HEK293 (cell line): ENCODE measurements around the gene GLB1L2.

ENCODE experiments used
- CTCF ChIA-PET: fragments of 350-600 bp; formaldehyde crosslinking; extraction: SDS; loops from one replicate; lab custom pipeline; 2021; ENCODE audit warnings: antibody characterized with exemption; lab: Yijun Ruan, JAX
- POLR2A ChIA-PET: fragments of 300-600 bp; formaldehyde crosslinking; extraction: SDS; loops from one replicate; lab custom pipeline; 2020; ENCODE audit warnings: antibody characterized with exemption, inconsistent platforms; lab: Yijun Ruan, JAX
- H3K27ac ChIP-seq: fragments of 200-500 bp; sonication (Bioruptor generic); 2 replicates; pipeline ENCODE4 v1.5.1; 2014; ENCODE audit warnings: low read depth, low read length, control low read depth, inconsistent platforms; ENCODE audit errors: extremely low read depth
- H3K36me3 ChIP-seq, 2 experiments: fragments of 200-500 bp in 1 of 2; sonication (Bioruptor generic) in 1 of 2; 1 replicate in 1 of 2; 2 replicates in 1 of 2; pipeline ENCODE4 v1.5.1; 2014 to 2017; ENCODE audit warnings: inconsistent platforms in 2 of 2, low read length in 2 of 2; ENCODE audit not compliant: control insufficient read depth in 2 of 2, insufficient read depth in 1 of 2
- H3K4me1 ChIP-seq: fragments of 200-500 bp; sonication (Bioruptor generic); 2 replicates; pipeline ENCODE4 v1.5.1; 2014; ENCODE audit warnings: mild to moderate bottlenecking, low read length, inconsistent platforms; ENCODE audit not compliant: control insufficient read depth, insufficient read depth
- H3K4me3 ChIP-seq: 2 replicates; pipeline ENCODE4 v1.5.1; 2011; ENCODE audit warnings: low read depth, mild to moderate bottlenecking, control low read depth, low read length, moderate library complexity
- H3K9me3 ChIP-seq: fragments of 200-500 bp; sonication (Bioruptor generic); 2 replicates; pipeline ENCODE4 v1.5.1; 2014; ENCODE audit warnings: low read depth, low read length, inconsistent platforms; ENCODE audit not compliant: control insufficient read depth, insufficient read depth
- EGR2 ChIP-seq: fragments of 450-650 bp; formaldehyde crosslinking; IDR thresholded peaks from 2 replicates; pipeline ENCODE4 v1.5.1; 2016; ENCODE audit warnings: low read depth, missing biosample characterization, missing genetic modification characterization
- GLI2 ChIP-seq: fragments of 450-650 bp; formaldehyde crosslinking; IDR thresholded peaks from 2 replicates; pipeline ENCODE4; 2017; ENCODE audit warnings: missing biosample characterization, missing genetic modification characterization, low read depth, borderline replicate concordance
- HOXC10 ChIP-seq: sonication (generic); formaldehyde crosslinking; IDR thresholded peaks from 2 replicates; pipeline ENCODE4 v1.8.1; 2023; ENCODE audit warnings: mild to moderate bottlenecking, missing genetic modification reagents
- KLF1 ChIP-seq: fragments of 450-650 bp; formaldehyde crosslinking; IDR thresholded peaks from 2 replicates; pipeline ENCODE4 v1.5.1; 2016; ENCODE audit warnings: missing biosample characterization, missing genetic modification characterization
- PRDM4 ChIP-seq: fragments of 450-650 bp; formaldehyde crosslinking; IDR thresholded peaks from 2 replicates; pipeline ENCODE4 v1.5.1; 2017; ENCODE audit warnings: missing biosample characterization, missing genetic modification characterization
- RBAK ChIP-seq: fragments of 450-650 bp; formaldehyde crosslinking; IDR thresholded peaks from 2 replicates; pipeline ENCODE4 v1.5.1; 2016; ENCODE audit warnings: missing biosample characterization, missing genetic modification characterization
- YY2 ChIP-seq: fragments of 450-650 bp; formaldehyde crosslinking; IDR thresholded peaks from 2 replicates; pipeline ENCODE4 v1.5.1; 2016; ENCODE audit warnings: missing biosample characterization, missing genetic modification characterization
- ZBTB6 ChIP-seq: fragments of 450-650 bp; formaldehyde crosslinking; IDR thresholded peaks from 2 replicates; pipeline ENCODE4 v1.5.1; 2017; ENCODE audit warnings: missing biosample characterization, missing genetic modification characterization
- ZNF112 ChIP-seq: fragments of 450-650 bp; formaldehyde crosslinking; IDR thresholded peaks from 2 replicates; pipeline ENCODE4 v1.5.0; 2017; ENCODE audit warnings: missing biosample characterization, missing genetic modification characterization
- ZNF140 ChIP-seq: fragments of 450-650 bp; formaldehyde crosslinking; IDR thresholded peaks from 2 replicates; pipeline ENCODE4 v1.5.1; 2016; ENCODE audit warnings: missing biosample characterization, missing genetic modification characterization
- ZNF184 ChIP-seq: fragments of 450-650 bp; IDR thresholded peaks from 2 replicates; pipeline ENCODE4 v1.5.1; 2018; ENCODE audit warnings: missing biosample characterization, mild to moderate bottlenecking, missing genetic modification characterization
- ZNF19 ChIP-seq: fragments of 450-650 bp; formaldehyde crosslinking; IDR thresholded peaks from 2 replicates; pipeline ENCODE4; 2016; ENCODE audit warnings: missing biosample characterization, missing genetic modification characterization, low read depth
- ZNF221 ChIP-seq: fragments of 450-650 bp; formaldehyde crosslinking; IDR thresholded peaks from 2 replicates; pipeline ENCODE4 v1.5.1; 2017; ENCODE audit warnings: missing biosample characterization, missing genetic modification characterization, borderline replicate concordance
- ZNF449 ChIP-seq: fragments of 450-650 bp; formaldehyde crosslinking; IDR thresholded peaks from 2 replicates; pipeline ENCODE4 v1.5.1; 2017; ENCODE audit warnings: missing biosample characterization, mild to moderate bottlenecking, missing genetic modification characterization, moderate library complexity
- ZNF48 ChIP-seq: fragments of 450-650 bp; formaldehyde crosslinking; IDR thresholded peaks from 2 replicates; pipeline ENCODE4 v1.5.1; 2016; ENCODE audit warnings: missing biosample characterization, missing genetic modification characterization
- ZNF544 ChIP-seq: fragments of 450-650 bp; formaldehyde crosslinking; IDR thresholded peaks from 2 replicates; pipeline ENCODE4 v1.5.0; 2017; ENCODE audit warnings: missing biosample characterization, missing genetic modification characterization
- ZNF558 ChIP-seq: fragments of 450-650 bp; formaldehyde crosslinking; IDR thresholded peaks from 2 replicates; pipeline ENCODE4 v1.5.1; 2016; ENCODE audit warnings: missing biosample characterization, missing genetic modification characterization
- ZNF561 ChIP-seq: fragments of 450-650 bp; IDR thresholded peaks from 2 replicates; pipeline ENCODE4 v1.5.1; 2018; ENCODE audit warnings: missing biosample characterization, missing genetic modification characterization, borderline replicate concordance
- ZNF624 ChIP-seq: fragments of 450-650 bp; formaldehyde crosslinking; IDR thresholded peaks from 2 replicates; pipeline ENCODE4 v1.5.1; 2017; ENCODE audit warnings: missing biosample characterization, missing genetic modification characterization
- ZNF626 ChIP-seq: fragments of 450-650 bp; sonication (Bioruptor Pico); formaldehyde crosslinking; IDR thresholded peaks from 2 replicates; pipeline ENCODE4 v1.5.1; 2018; ENCODE audit warnings: missing biosample characterization, missing genetic modification characterization, inconsistent platforms
- ZNF830 ChIP-seq: fragments of 450-650 bp; IDR thresholded peaks from 2 replicates; pipeline ENCODE4 v1.5.0; 2018; ENCODE audit warnings: missing biosample characterization, missing genetic modification characterization, low read depth, mild to moderate bottlenecking, moderate library complexity
- ZNF843 ChIP-seq: fragments of 450-650 bp; formaldehyde crosslinking; IDR thresholded peaks from 2 replicates; pipeline ENCODE4 v1.5.1; 2016; ENCODE audit warnings: missing biosample characterization, missing genetic modification characterization

Gene GLB1L2

GRCh38 chr11:134374891-134375550 is 43.2 kb downstream of the GLB1L2 start:
- TF ChIP-seq ZNF221 (no peak), RBAK (tag by site-specific recombination) (no peak), ZBTB6 (tag by site-specific recombination) (no peak), ZNF544 (tag by site-specific recombination) (no peak), YY2 (tag by site-specific recombination) (no peak)
- POLR2A ChIA-PET: no interaction called here
- Histone ChIP-seq H3K9me3 (no peaks in the 10 kb centered on the region), H3K27ac (no peak overlapping the region), H3K4me3 (no peak overlapping the region), H3K4me1 (no peaks in the 10 kb centered on the region), H3K36me3 (peaks cover 0 to 28% of the 10 kb centered on the region in 2 experiments; a peak in 1 of 3 replicates)
- CTCF ChIA-PET: no interaction called here

GRCh38 chr11:134376150-134376921 is 44.5 kb downstream of the GLB1L2 start:
- TF ChIP-seq HOXC10 (no peak), ZNF626 (no peak), ZNF19 (no peak), KLF1 (no peak), ZNF558 (tag by site-specific recombination) (no peak), ZNF561 (tag by site-specific recombination) (no peak)
- Histone ChIP-seq H3K4me1 (no peaks in the 10 kb centered on the region), H3K4me3 (no peak overlapping the region), H3K9me3 (no peaks in the 10 kb centered on the region), H3K36me3 (peaks cover 0 to 22% of the 10 kb centered on the region in 2 experiments; a peak in 1 of 3 replicates), H3K27ac (no peak overlapping the region)
- ChIA-PET POLR2A (no interaction called here), CTCF (no interaction called here)

GRCh38 chr11:134377876-134378275 is 46.1 kb downstream of the GLB1L2 start:
- TF ChIP-seq EGR2 (tag by site-specific recombination) (no peak), PRDM4 (no peak), ZNF830 (tag by site-specific recombination) (no peak), ZNF112 (tag by site-specific recombination) (no peak), GLI2 (tag by site-specific recombination) (no peak), YY2 (tag by site-specific recombination) (no peak), ZNF184 (tag by site-specific recombination) (no peak), ZNF624 (tag by site-specific recombination) (no peak), ZNF449 (tag by site-specific recombination) (no peak), ZNF843 (no peak), ZNF140 (tag by site-specific recombination) (no peak), ZNF48 (no peak)
- CTCF ChIA-PET: no interaction called here
- Histone ChIP-seq H3K36me3 (peaks cover 0 to 16% of the 10 kb centered on the region in 2 experiments; a peak in 1 of 3 replicates), H3K4me3 (no peak overlapping the region), H3K27ac (no peak overlapping the region), H3K9me3 (no peaks in the 10 kb centered on the region), H3K4me1 (no peaks in the 10 kb centered on the region)
- POLR2A ChIA-PET: no interaction called here
